WTC11 (cell line): ENCODE data around the gene SLC25A14.

Experiments
- CTCF ChIP-seq: fragments of 200-600 bp; IDR thresholded peaks from 2 replicates; pipeline ENCODE4 v1.8.0; 2022; ENCODE audit warnings: antibody characterized with exemption
- E2F4 ChIP-seq: sonication (generic); formaldehyde crosslinking; IDR thresholded peaks from 2 replicates; pipeline ENCODE4 v1.8.1; 2022; ENCODE audit warnings: low read depth, mild to moderate bottlenecking, moderate library complexity, missing genetic modification reagents, borderline replicate concordance
- ETV6 ChIP-seq: sonication (generic); formaldehyde crosslinking; IDR thresholded peaks from 2 replicates; pipeline ENCODE4 v1.8.1; 2022; ENCODE audit warnings: mild to moderate bottlenecking, missing genetic modification reagents
- FOXJ3 ChIP-seq: sonication (generic); formaldehyde crosslinking; IDR thresholded peaks from 2 replicates; pipeline ENCODE4 v1.9.0; 2021; ENCODE audit warnings: missing genetic modification reagents, mild to moderate bottlenecking, borderline replicate concordance
- NR1H2 ChIP-seq: sonication (generic); formaldehyde crosslinking; IDR thresholded peaks from 2 replicates; pipeline ENCODE4 v1.9.0; 2021; ENCODE audit warnings: mild to moderate bottlenecking, moderate library complexity, missing genetic modification reagents
- RORB ChIP-seq: fragments of 250-450 bp; sonication (Bioruptor Pico); IDR thresholded peaks from 2 replicates; pipeline ENCODE4 v1.9.0; 2021; ENCODE audit warnings: mild to moderate bottlenecking
- SP1 ChIP-seq: sonication (generic); formaldehyde crosslinking; conservative IDR thresholded peaks from 2 replicates; pipeline ENCODE4 v1.8.1; 2022; ENCODE audit warnings: missing genetic modification reagents
- ZNF232 ChIP-seq: sonication (generic); formaldehyde crosslinking; IDR thresholded peaks from 2 replicates; pipeline ENCODE4 v1.8.0; 2022; ENCODE audit warnings: mild to moderate bottlenecking, missing genetic modification reagents
- ZNF425 ChIP-seq: fragments of 250-450 bp; sonication (Bioruptor Pico); conservative IDR thresholded peaks from 2 replicates; pipeline ENCODE4 v1.9.0; 2021; ENCODE audit warnings: mild to moderate bottlenecking
- ZSCAN18 ChIP-seq: fragments of 250-450 bp; sonication (Bioruptor Pico); IDR thresholded peaks from 2 replicates; pipeline ENCODE4 v2.1.2; 2022; ENCODE audit warnings: mild to moderate bottlenecking, moderate library complexity
- TF ChIP-seq, protein P1 (sequence below): sonication (generic); formaldehyde crosslinking; IDR thresholded peaks from 2 replicates; pipeline ENCODE4 v1.8.1; 2022; ENCODE audit warnings: low read depth, missing genetic modification reagents, borderline replicate concordance
- TF ChIP-seq, protein P2 (sequence below): sonication (generic); formaldehyde crosslinking; IDR thresholded peaks from 2 replicates; pipeline ENCODE4 v1.8.1; 2023; ENCODE audit warnings: mild to moderate bottlenecking, missing genetic modification reagents

DNA sequence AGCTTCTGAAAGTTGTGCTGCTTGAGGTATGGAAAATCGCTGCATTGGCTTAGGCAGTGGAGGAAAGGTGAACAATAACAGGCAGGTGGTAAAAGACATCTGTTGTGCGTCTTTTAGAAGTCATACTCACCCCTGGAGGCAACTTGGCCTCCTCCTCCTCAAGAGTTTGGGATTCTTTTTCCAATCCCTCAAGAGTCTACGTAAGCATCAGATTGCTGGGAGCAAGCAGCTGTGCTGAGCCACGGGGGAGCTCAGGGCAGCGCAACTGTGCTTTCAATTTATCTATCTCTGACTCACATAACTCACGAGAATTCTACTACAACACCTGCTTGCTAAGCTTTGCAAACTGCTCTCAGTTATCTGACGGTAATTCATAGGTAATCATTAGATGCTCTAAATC is 55.6 kb downstream of the SLC25A14 start:
- TF ChIP-seq ETV6 (CRISPR knock-in tag) (no peak), ZNF232 (no peak), RORB (CRISPR knock-in tag) (no peak), SP1 (CRISPR knock-in tag) (no peak), ZNF425 (CRISPR knock-in tag) (no peak), CTCF (no peak), E2F4 (CRISPR knock-in tag) (no peak), NR1H2 (CRISPR knock-in tag) (no peak), FOXJ3 (CRISPR knock-in tag) (no peak), ZSCAN18 (CRISPR knock-in tag) (no peak)
- TF ChIP-seq, protein P1, sequence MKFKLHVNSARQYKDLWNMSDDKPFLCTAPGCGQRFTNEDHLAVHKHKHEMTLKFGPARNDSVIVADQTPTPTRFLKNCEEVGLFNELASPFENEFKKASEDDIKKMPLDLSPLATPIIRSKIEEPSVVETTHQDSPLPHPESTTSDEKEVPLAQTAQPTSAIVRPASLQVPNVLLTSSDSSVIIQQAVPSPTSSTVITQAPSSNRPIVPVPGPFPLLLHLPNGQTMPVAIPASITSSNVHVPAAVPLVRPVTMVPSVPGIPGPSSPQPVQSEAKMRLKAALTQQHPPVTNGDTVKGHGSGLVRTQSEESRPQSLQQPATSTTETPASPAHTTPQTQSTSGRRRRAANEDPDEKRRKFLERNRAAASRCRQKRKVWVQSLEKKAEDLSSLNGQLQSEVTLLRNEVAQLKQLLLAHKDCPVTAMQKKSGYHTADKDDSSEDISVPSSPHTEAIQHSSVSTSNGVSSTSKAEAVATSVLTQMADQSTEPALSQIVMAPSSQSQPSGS (CRISPR knock-in tag): no peak
- TF ChIP-seq, protein P2, sequence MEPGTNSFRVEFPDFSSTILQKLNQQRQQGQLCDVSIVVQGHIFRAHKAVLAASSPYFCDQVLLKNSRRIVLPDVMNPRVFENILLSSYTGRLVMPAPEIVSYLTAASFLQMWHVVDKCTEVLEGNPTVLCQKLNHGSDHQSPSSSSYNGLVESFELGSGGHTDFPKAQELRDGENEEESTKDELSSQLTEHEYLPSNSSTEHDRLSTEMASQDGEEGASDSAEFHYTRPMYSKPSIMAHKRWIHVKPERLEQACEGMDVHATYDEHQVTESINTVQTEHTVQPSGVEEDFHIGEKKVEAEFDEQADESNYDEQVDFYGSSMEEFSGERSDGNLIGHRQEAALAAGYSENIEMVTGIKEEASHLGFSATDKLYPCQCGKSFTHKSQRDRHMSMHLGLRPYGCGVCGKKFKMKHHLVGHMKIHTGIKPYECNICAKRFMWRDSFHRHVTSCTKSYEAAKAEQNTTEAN (CRISPR knock-in tag): no peak
